H1 (cell line): ENCODE measurements around the gene CELF2.

Experiments used
- EZH2 ChIP-seq: fragments of 200-600 bp; sonication (generic); IDR thresholded peaks from 2 replicates; pipeline ENCODE4 v1.7.1; 2012; ENCODE audit warnings: low read depth, mild to moderate bottlenecking, moderate library complexity, low read length, inconsistent platforms; ENCODE audit not compliant: severe bottlenecking
- HDAC6 ChIP-seq: IDR thresholded peaks from one replicate; pipeline ENCODE4 v1.7.1; 2012; ENCODE audit warnings: low read depth, mild to moderate bottlenecking, inconsistent platforms, low read length, moderate library complexity
- MAFK ChIP-seq: IDR thresholded peaks from 2 replicates; pipeline ENCODE4 v1.6.1; 2012; ENCODE audit warnings: low read depth, mild to moderate bottlenecking, improper control_type of control experiment, low read length
- POLR2A ChIP-seq, 2 experiments: IDR thresholded peaks; 1 replicate in 1 of 2; 2 replicates in 1 of 2; pipeline ENCODE4 v1.6.1; 2011; ENCODE audit warnings: low read depth in 2 of 2, low read length in 2 of 2, mild to moderate bottlenecking in 2 of 2; ENCODE audit errors: control extremely low read depth in 1 of 2
- TF ChIP-seq, protein P1 (sequence below), 3 experiments: IDR thresholded peaks; 1 replicate in 2 of 3; 2 replicates in 1 of 3; pipeline versions ENCODE4 v1.5.1 to v1.6.1; 2011; ENCODE audit warnings: low read length in 3 of 3, mild to moderate bottlenecking in 3 of 3, inconsistent platforms in 2 of 3, low read depth in 1 of 3, moderate library complexity in 1 of 3; ENCODE audit not compliant: insufficient read depth in 1 of 3; ENCODE audit errors: control extremely low read depth in 1 of 3
- TF ChIP-seq, protein P2 (sequence below): IDR thresholded peaks from 2 replicates; pipeline ENCODE4 v1.6.1; 2011; ENCODE audit warnings: low read depth, mild to moderate bottlenecking, low read length; ENCODE audit not compliant: insufficient read depth

DNA sequence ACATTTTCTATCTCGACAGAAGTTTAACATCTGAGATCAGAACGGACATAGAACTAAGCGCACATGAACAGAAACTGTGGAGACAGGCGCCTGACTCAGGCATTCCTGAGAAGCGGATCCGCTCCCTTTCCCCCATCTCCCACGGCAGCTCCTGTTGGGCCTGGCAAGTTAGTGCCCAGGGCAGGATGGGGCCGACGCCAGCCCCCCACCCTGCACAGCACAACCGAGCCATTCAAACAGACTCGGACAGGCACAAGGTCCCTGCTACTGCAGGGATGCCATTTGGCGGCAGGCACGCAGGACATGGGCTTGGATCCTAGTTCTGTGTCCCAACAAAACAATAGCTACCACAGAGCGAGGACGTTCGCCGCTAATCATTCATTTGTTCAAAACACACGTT is 322.0 kb downstream of the CELF2 start:
- no peak for TF ChIP-seq EZH2
- no peak for TF ChIP-seq POLR2A (IDR thresholded peaks at IDR 0.05; ENCODE audit: control extremely low read depth in 1 of 2, low read depth in 2 of 2, low read length in 2 of 2)
- TF ChIP-seq, protein P1, sequence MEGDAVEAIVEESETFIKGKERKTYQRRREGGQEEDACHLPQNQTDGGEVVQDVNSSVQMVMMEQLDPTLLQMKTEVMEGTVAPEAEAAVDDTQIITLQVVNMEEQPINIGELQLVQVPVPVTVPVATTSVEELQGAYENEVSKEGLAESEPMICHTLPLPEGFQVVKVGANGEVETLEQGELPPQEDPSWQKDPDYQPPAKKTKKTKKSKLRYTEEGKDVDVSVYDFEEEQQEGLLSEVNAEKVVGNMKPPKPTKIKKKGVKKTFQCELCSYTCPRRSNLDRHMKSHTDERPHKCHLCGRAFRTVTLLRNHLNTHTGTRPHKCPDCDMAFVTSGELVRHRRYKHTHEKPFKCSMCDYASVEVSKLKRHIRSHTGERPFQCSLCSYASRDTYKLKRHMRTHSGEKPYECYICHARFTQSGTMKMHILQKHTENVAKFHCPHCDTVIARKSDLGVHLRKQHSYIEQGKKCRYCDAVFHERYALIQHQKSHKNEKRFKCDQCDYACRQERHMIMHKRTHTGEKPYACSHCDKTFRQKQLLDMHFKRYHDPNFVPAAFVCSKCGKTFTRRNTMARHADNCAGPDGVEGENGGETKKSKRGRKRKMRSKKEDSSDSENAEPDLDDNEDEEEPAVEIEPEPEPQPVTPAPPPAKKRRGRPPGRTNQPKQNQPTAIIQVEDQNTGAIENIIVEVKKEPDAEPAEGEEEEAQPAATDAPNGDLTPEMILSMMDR (IDR thresholded peaks at IDR 0.05; ENCODE audit: control extremely low read depth in 1 of 3, insufficient read depth in 1 of 3, low read depth in 1 of 3, low read length in 3 of 3), result no peak
- no peak for TF ChIP-seq HDAC6
- TF ChIP-seq, protein P2, sequence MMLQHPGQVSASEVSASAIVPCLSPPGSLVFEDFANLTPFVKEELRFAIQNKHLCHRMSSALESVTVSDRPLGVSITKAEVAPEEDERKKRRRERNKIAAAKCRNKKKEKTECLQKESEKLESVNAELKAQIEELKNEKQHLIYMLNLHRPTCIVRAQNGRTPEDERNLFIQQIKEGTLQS, result no peak
- TF ChIP-seq MAFK, result no peak
